Testis (tissue), 2 donors: Measurements from ENCODE around the gene GTPBP3.

Experiments used
- CTCF ChIP-seq, 3 experiments: fragments of 450-650 bp in 2 of 3; fragments of 200-600 bp in 1 of 3; sonication (generic) in 1 of 3; IDR thresholded peaks; one replicate each; pipeline ENCODE4 v1.5.1; 2016 to 2019; ENCODE audit warnings: antibody characterized with exemption in 3 of 3, mild to moderate bottlenecking in 2 of 3, moderate library complexity in 1 of 3
- POLR2A ChIP-seq: fragments of 450-650 bp; IDR thresholded peaks from one replicate; pipeline ENCODE4 v1.6.1; 2017; ENCODE audit warnings: antibody characterized with exemption, mild to moderate bottlenecking, moderate library complexity

DNA sequence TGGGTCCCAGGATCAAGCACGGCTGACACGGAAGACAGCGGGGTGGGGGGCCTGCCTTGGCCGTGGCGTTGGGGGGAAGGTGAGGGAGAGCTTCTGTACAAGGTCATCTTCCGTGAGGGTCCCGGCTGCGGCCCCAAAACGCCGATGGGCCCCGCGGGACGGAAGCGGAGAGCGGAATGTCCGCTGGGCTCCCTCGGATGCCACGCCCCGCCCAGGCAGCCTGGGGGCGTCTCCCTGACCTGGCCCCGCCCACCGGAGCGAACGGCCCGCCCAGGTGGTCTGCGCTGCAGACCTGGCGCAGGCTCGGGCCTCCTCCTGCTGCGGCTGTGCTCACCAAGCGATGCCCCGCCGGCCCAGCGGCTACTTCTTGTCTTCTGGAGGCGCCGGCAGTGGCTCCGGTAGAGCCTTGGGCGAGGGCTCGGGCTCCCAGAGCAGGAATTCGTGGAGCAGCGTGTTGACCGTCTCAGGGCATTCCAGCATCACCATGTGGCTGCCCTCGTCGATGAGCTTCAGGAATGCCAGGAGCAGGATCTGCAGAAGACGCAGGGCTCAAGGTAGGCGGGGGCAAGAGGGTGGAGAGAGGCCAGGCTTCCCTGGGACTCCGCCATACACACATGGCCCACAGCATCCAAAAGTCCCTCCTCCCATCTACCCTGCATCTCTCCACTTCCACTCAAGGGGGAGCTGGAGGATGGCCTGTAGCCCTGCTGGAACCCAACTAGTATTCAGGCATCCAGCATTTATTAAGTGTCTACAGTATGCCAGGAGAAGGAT is 44.9 kb upstream of the GTPBP3 start:
- no peak for TF ChIP-seq POLR2A
- TF ChIP-seq CTCF (IDR thresholded peaks at IDR 0.05), result peak in 2 of 3 experiments; percentile 15 to 17
